AG20443 (cell line): ENCODE data around the gene FBXL17.
"Not testable (repeated sequence)": the region's sequence is repeated elsewhere in the genome, so short reads cannot be mapped to it uniquely, and the experiment has no call there.

Experiments
- DNase-seq: peaks from one replicate; pipeline ENCODE4 v3.0.0; 2012; ENCODE audit warnings: low spot score, mixed read lengths

FBXL17 gene

GRCh38 chr5:108152854-108153253, 229.0 kb downstream of the FBXL17 start:
- DNase-seq, result not testable (repeated sequence)

- no peak for DNase-seq
These were observed 232.5 kb downstream of the FBXL17 start for GRCh38 chr5:108149369-108149768.

GRCh38 chr5:108148715-108149139, 233.2 kb downstream of the FBXL17 start:
- DNase-seq, result peak; percentile 28

GRCh38 chr5:108146222-108146621, 235.7 kb downstream of the FBXL17 start:
- DNase-seq, result no peak

- no peak for DNase-seq
These were observed 236.5 kb downstream of the FBXL17 start for GRCh38 chr5:108145351-108145750.

GRCh38 chr5:108144332-108144731, 237.6 kb downstream of the FBXL17 start:
- DNase-seq, result no peak

GRCh38 chr5:108143581-108143980, 238.3 kb downstream of the FBXL17 start:
- peak; percentile 73 for DNase-seq

GRCh38 chr5:108141676-108142075, 240.2 kb downstream of the FBXL17 start:
- no peak for DNase-seq

GRCh38 chr5:108136493-108136892, 245.4 kb downstream of the FBXL17 start:
- no peak for DNase-seq

- DNase-seq, result no peak
These were observed 252.8 kb downstream of the FBXL17 start for GRCh38 chr5:108129129-108129528.

- no peak for DNase-seq
These were observed 256.0 kb downstream of the FBXL17 start for GRCh38 chr5:108125771-108126511.

- DNase-seq, result no peak
These were observed 257.3 kb downstream of the FBXL17 start for GRCh38 chr5:108124596-108124995.

GRCh38 chr5:108122702-108123101, 259.2 kb downstream of the FBXL17 start:
- peak; percentile 11 for DNase-seq

- no peak for DNase-seq
These were observed 262.9 kb downstream of the FBXL17 start for GRCh38 chr5:108118813-108119514.

- no peak for DNase-seq
These were observed 266.2 kb downstream of the FBXL17 start for GRCh38 chr5:108115673-108116072.

GRCh38 chr5:108113950-108114349, 267.9 kb downstream of the FBXL17 start:
- no peak for DNase-seq

- DNase-seq, result no peak
These were observed 270.2 kb downstream of the FBXL17 start for GRCh38 chr5:108111736-108112135.

GRCh38 chr5:108109059-108109458, 272.8 kb downstream of the FBXL17 start:
- no peak for DNase-seq

GRCh38 chr5:108104448-108104847, 277.4 kb downstream of the FBXL17 start:
- DNase-seq, result no peak

- DNase-seq, result no peak
These were observed 279.4 kb downstream of the FBXL17 start for GRCh38 chr5:108102463-108102862.

GRCh38 chr5:108101821-108102220, 280.1 kb downstream of the FBXL17 start:
- DNase-seq, result no peak

- no peak for DNase-seq
These were observed 280.8 kb downstream of the FBXL17 start for GRCh38 chr5:108101130-108101529.

- DNase-seq, result no peak
These were observed 287.1 kb downstream of the FBXL17 start for GRCh38 chr5:108094800-108095199.

- DNase-seq, result peak; percentile 59
These were observed 288.7 kb downstream of the FBXL17 start for GRCh38 chr5:108093186-108093585.
